Measurements from ENCODE around the gene RNF4.
A peak's percentile ranks its signal among the peaks of the same experiment; 100 is the strongest.
"Not testable (repeated sequence)": the region's sequence is repeated elsewhere in the genome, so short reads cannot be mapped to it uniquely, and the experiment has no call there.

RNF4 gene

GRCh38 chr4:2526559-2526958 is 57.7 kb downstream of the RNF4 start:
- DNase-seq (ENCODE audit: extremely low read depth, low read depth), result no peak
- TF ChIP-seq CTCF (IDR thresholded peaks at IDR 0.05; ENCODE audit: low read depth, low read length, missing control alignments), result no peak
- no peak overlapping the region for H3K4me3 ChIP-seq (replicated peaks; ENCODE audit: low read depth, low read length)

GRCh38 chr4:2534904-2535375 is 66.0 kb downstream of the RNF4 start:
- TF ChIP-seq CTCF (IDR thresholded peaks at IDR 0.05; ENCODE audit: low read depth, low read length, missing control alignments), result no peak
- DNase-seq (ENCODE audit: extremely low read depth, low read depth), result no peak
- H3K4me3 ChIP-seq (replicated peaks; ENCODE audit: low read depth, low read length), result peak overlapping the region; percentile 58

GRCh38 chr4:2535376-2536192 is 66.7 kb downstream of the RNF4 start:
- no peak for DNase-seq (ENCODE audit: extremely low read depth, low read depth)

GRCh38 chr4:2536193-2537010 is 67.5 kb downstream of the RNF4 start, which contains the start of gene FAM193A:
FAM193A (plus strand) TSS chr4:2536647; CDS start chr4:2536916, 269 bp downstream.
- peak; percentile 95 for DNase-seq (ENCODE audit: extremely low read depth, low read depth)
- no peak for TF ChIP-seq CTCF (IDR thresholded peaks at IDR 0.05; ENCODE audit: low read depth, low read length, missing control alignments)
- H3K4me3 ChIP-seq (replicated peaks; ENCODE audit: low read depth, low read length), result peak within 1 kb of the TSS; percentile 83

More at GRCh38 chr4:2535376-2536192, 66.7 kb downstream of the RNF4 start:
- peak; percentile 14 for TF ChIP-seq CTCF (IDR thresholded peaks at IDR 0.05; ENCODE audit: low read depth, low read length, missing control alignments)
- peak overlapping the region; percentile 58 for H3K4me3 ChIP-seq (replicated peaks; ENCODE audit: low read depth, low read length)

GRCh38 chr4:2537011-2537830 is 68.3 kb downstream of the RNF4 start:
- DNase-seq (ENCODE audit: extremely low read depth, low read depth), result no peak
- TF ChIP-seq CTCF (IDR thresholded peaks at IDR 0.05; ENCODE audit: low read depth, low read length, missing control alignments), result no peak
- H3K4me3 ChIP-seq (replicated peaks; ENCODE audit: low read depth, low read length), result peak overlapping the region; percentile 83

GRCh38 chr4:2543580-2544191 is 74.8 kb downstream of the RNF4 start:
- not testable (repeated sequence) for DNase-seq (ENCODE audit: extremely low read depth, low read depth); H3K4me3 ChIP-seq (replicated peaks; ENCODE audit: low read depth, low read length)
